Hematopoietic multipotent progenitor cell treated with erythropoietin and hydrocortisone succinate and interleukin-3 and kit ligand, for 15 days (in vitro differentiated cells): ENCODE data around the gene HERPUD2.

Experiments
- DNase-seq: peaks from one replicate; pipeline ENCODE4 v3.0.0-alpha.2; 2015; ENCODE audit warnings: low spot score

Gene HERPUD2

GRCh38 chr7:35694784-35695472, at the start of gene HERPUD2:
Gene HERPUD2, minus strand, starts transcription at chr7:35695135. Its CDS starts 805 bp downstream, at chr7:35694330.
- peak; percentile 86 for DNase-seq

GRCh38 chr7:35738889-35739288, 44.0 kb upstream of the HERPUD2 start:
- no peak for DNase-seq

GRCh38 chr7:35736725-35737124, 41.8 kb upstream of the HERPUD2 start:
- DNase-seq, result no peak

GRCh38 chr7:35735396-35735795, 40.5 kb upstream of the HERPUD2 start:
- DNase-seq, result no peak

- DNase-seq, result no peak
Observed at GRCh38 chr7:35734001-35734483, 39.1 kb upstream of the HERPUD2 start.

- DNase-seq, result no peak
Observed at GRCh38 chr7:35731349-35731748, 36.4 kb upstream of the HERPUD2 start.

GRCh38 chr7:35729061-35729783, 34.3 kb upstream of the HERPUD2 start:
- DNase-seq, result no peak

GRCh38 chr7:35728412-35729060, 33.6 kb upstream of the HERPUD2 start:
- DNase-seq, result no peak

GRCh38 chr7:35727571-35727970, 32.6 kb upstream of the HERPUD2 start:
- no peak for DNase-seq

GRCh38 chr7:35726654-35727053, 31.7 kb upstream of the HERPUD2 start:
- no peak for DNase-seq

- no peak for DNase-seq
Observed at GRCh38 chr7:35725280-35725680, 30.3 kb upstream of the HERPUD2 start.

- DNase-seq, result no peak
Observed at GRCh38 chr7:35723011-35723410, 28.1 kb upstream of the HERPUD2 start.

GRCh38 chr7:35722054-35722849, 27.3 kb upstream of the HERPUD2 start:
- DNase-seq, result no peak

- DNase-seq, result no peak
Observed at GRCh38 chr7:35721288-35721687, 26.4 kb upstream of the HERPUD2 start.

GRCh38 chr7:35720849-35721248, 25.9 kb upstream of the HERPUD2 start:
- no peak for DNase-seq

- DNase-seq, result no peak
Observed at GRCh38 chr7:35720032-35720431, 25.1 kb upstream of the HERPUD2 start.

- no peak for DNase-seq
Observed at GRCh38 chr7:35718047-35718446, 23.1 kb upstream of the HERPUD2 start.

- no peak for DNase-seq
Observed at GRCh38 chr7:35717516-35717915, 22.6 kb upstream of the HERPUD2 start.

GRCh38 chr7:35717013-35717412, 22.1 kb upstream of the HERPUD2 start:
- DNase-seq, result no peak

GRCh38 chr7:35716038-35716803, 21.3 kb upstream of the HERPUD2 start:
- DNase-seq, result no peak

GRCh38 chr7:35714862-35715261, 19.9 kb upstream of the HERPUD2 start:
- DNase-seq, result no peak
